GM12878 (cell line): Measurements from ENCODE around the gene EP400. TPM values are rescaled to one million over a fixed set of nuclear protein-coding genes. Genes with fewer than 3 reads are reported as not detected.

Source experiments
- ATAC-seq: fragments of 200-7000 bp; cut with Tn5 transposase; 3 replicates; pipeline ENCODE4 v1.9.1; 2020; ENCODE audit warnings: mild to moderate bottlenecking, moderate library complexity
- BruUV-seq: library from RNA; stranded (reverse); fragments of 400-500 nt; replicated peaks from 2 replicates; lab custom pipeline; 2021; lab: Mats Ljungman, UMichigan
- CTCF ChIA-PET: fragments of 300-600 bp; sonication (Branson Sonifier 250); formaldehyde crosslinking; extraction: SDS; loops from one replicate; lab custom pipeline; 2021; ENCODE audit warnings: inconsistent platforms; lab: Yijun Ruan, JAX
- POLR2A ChIA-PET: fragments of 350-600 bp; formaldehyde crosslinking; extraction: SDS; loops from one replicate; lab custom pipeline; 2021; ENCODE audit warnings: inconsistent platforms; lab: Charles Lee
- RAD21 ChIA-PET: fragments of 300-600 bp; sonication (Branson Sonifier 250); formaldehyde crosslinking; loops from one replicate; lab custom pipeline; 2023; ENCODE audit warnings: antibody characterized with exemption; ENCODE audit not compliant: unreplicated experiment; lab: Charles Lee
- SMC1A ChIA-PET: fragments of 300-600 bp; sonication (Branson Sonifier 250); formaldehyde crosslinking; loops from one replicate; lab custom pipeline; 2023; ENCODE audit not compliant: unreplicated experiment, uncharacterized antibody; lab: Charles Lee
- DNase-seq: peaks from one replicate; pipeline ENCODE4 v3.0.0-alpha.2; 2011; ENCODE audit warnings: low read depth, low spot score
- FAIRE-seq: peaks from 3 replicates; lab custom pipeline; 2011; peaks lifted over from hg19 to GRCh38; lab: Jason Lieb, UNC
- H2AFZ ChIP-seq: 2 replicates; pipeline ENCODE4 v1.6.0; 2011; ENCODE audit warnings: low read depth, low read length, control low read depth; ENCODE audit not compliant: control insufficient read depth
- H3K27ac ChIP-seq: 2 replicates; pipeline ENCODE4 v1.5.1; 2011; ENCODE audit warnings: control low read depth; ENCODE audit not compliant: control insufficient read depth, insufficient read depth
- H3K27me3 ChIP-seq, 2 experiments: replicated peaks in 1 of 2; 2 replicates each; pipeline versions ENCODE4 v1.6.0 to v1.6.1; 2011; ENCODE audit warnings: low read length in 1 of 2; ENCODE audit not compliant: control insufficient read depth in 2 of 2, insufficient read depth in 2 of 2
- H3K36me3 ChIP-seq, 2 experiments: 2 replicates each; pipeline ENCODE4 v1.5.1; 2011; ENCODE audit warnings: low read length in 1 of 2; ENCODE audit not compliant: control insufficient read depth in 2 of 2, insufficient read depth in 2 of 2
- H3K4me1 ChIP-seq: 2 replicates; pipeline ENCODE4 v1.6.1; 2011; ENCODE audit warnings: mild to moderate bottlenecking, low read length, moderate library complexity, mixed read lengths; ENCODE audit not compliant: control insufficient read depth, insufficient read depth
- H3K4me2 ChIP-seq: 2 replicates; pipeline ENCODE4 v1.6.0; 2011; ENCODE audit warnings: control low read depth; ENCODE audit not compliant: control insufficient read depth, insufficient read depth
- H3K4me3 ChIP-seq: fragments of 200-600 bp; sonication (generic); 2 replicates; pipeline ENCODE4 v1.5.1; 2016
- H3K79me2 ChIP-seq: 2 replicates; pipeline ENCODE4 v1.6.0; 2011; ENCODE audit warnings: low read length; ENCODE audit not compliant: control insufficient read depth, insufficient read depth
- H3K9ac ChIP-seq: 2 replicates; pipeline ENCODE4 v1.8.0; 2011; ENCODE audit warnings: low read length, control low read depth, mixed read lengths; ENCODE audit not compliant: control insufficient read depth, insufficient read depth
- H3K9me3 ChIP-seq: replicated peaks from 3 replicates; pipeline ENCODE4 v1.5.1; 2011; ENCODE audit warnings: mild to moderate bottlenecking, low read length; ENCODE audit not compliant: control insufficient read depth, insufficient read depth
- H4K20me1 ChIP-seq: 2 replicates; pipeline ENCODE4 v1.6.0; 2011; ENCODE audit not compliant: control insufficient read depth, insufficient read depth
- EP300 ChIP-seq, 2 experiments: fragments of 150-350 bp in 1 of 2; IDR thresholded peaks; 2 replicates each; pipeline ENCODE4 v1.6.1; 2011 to 2012; ENCODE audit warnings: low read depth in 2 of 2, low read length in 2 of 2, borderline replicate concordance in 1 of 2, improper control_type of control experiment in 1 of 2, inconsistent platforms in 1 of 2; ENCODE audit not compliant: control insufficient read depth in 1 of 2
- HDAC6 ChIP-seq: fragments of 200-600 bp; sonication (generic); IDR thresholded peaks from one replicate; pipeline ENCODE4 v1.8.0; 2017; ENCODE audit warnings: antibody characterized with exemption; ENCODE audit not compliant: unreplicated experiment
- MEF2B ChIP-seq: fragments of 450-650 bp; IDR thresholded peaks from 2 replicates; pipeline ENCODE4 v1.6.1; 2018; ENCODE audit warnings: mild to moderate bottlenecking, moderate library complexity; ENCODE audit not compliant: partially characterized antibody, poor library complexity, severe bottlenecking
- NR2C2 ChIP-seq: IDR thresholded peaks from 2 replicates; pipeline ENCODE4 v1.6.1; 2011; ENCODE audit warnings: borderline replicate concordance, low read depth; ENCODE audit not compliant: control insufficient read depth, insufficient read length
- NRF1 ChIP-seq: conservative IDR thresholded peaks from 2 replicates; pipeline ENCODE4 v1.6.1; 2011; ENCODE audit warnings: mild to moderate bottlenecking, low read depth, low read length, improper control_type of control experiment
- ZBTB33 ChIP-seq: fragments of 450-650 bp; IDR thresholded peaks from 2 replicates; pipeline ENCODE4 v1.6.1; 2017; ENCODE audit warnings: mild to moderate bottlenecking
- ZNF384 ChIP-seq: IDR thresholded peaks from 2 replicates; pipeline ENCODE4 v1.6.1; 2012; ENCODE audit warnings: low read depth, mild to moderate bottlenecking, low read length, improper control_type of control experiment, borderline replicate concordance
- WGBS: methylation state at CpG from one replicate; pipeline ENCODE4 v1.1.6; 2016; ENCODE audit warnings: low lambda C conversion rate; ENCODE audit not compliant: insufficient replicate concordance, insufficient coverage; ENCODE audit errors: missing lambda C conversion rate; 5-methylcytosine and 5-hydroxymethylcytosine counted together
- in situ Hi-C: fragments of 300-500 bp; cut with MboI; formaldehyde crosslinking; loops from 9 replicates; pipeline ENCODE4 v1.14.3; 2018; ENCODE audit warnings: mixed read lengths
- intact Hi-C: fragments of 100-400 bp; cut with micrococcal nuclease; formaldehyde crosslinking; loops from one replicate; pipeline ENCODE4 v1.14.2; 2022; ENCODE audit not compliant: unreplicated experiment
- polyA plus RNA-seq, 11 experiments: library from polyadenylated mRNA; depleted of rRNA in 4 of 11; unstranded in 6 of 11; stranded (reverse) in 5 of 11; fragments of >200 nt; fragmentation: Nextera tagmentation in 4 of 11; fragmentation: Illumina TruSeq in 1 of 11; extraction: Ambion mirVana in 4 of 11; extraction: Trizol in 1 of 11; gene quantifications; 1 replicate in 1 of 11; 2 replicates in 10 of 11; pipeline versions ENCODE4 v1.2.1 to v1.2.3, GENCODE V29; 2011 to 2016; ENCODE audit warnings: inconsistent platforms in 2 of 11, missing spikeins in 2 of 11, low read depth in 1 of 11
- total RNA-seq, 4 experiments: library from RNA; depleted of rRNA in 3 of 4; stranded (reverse); fragments of >200 nt in 3 of 4; fragmentation: Illumina TruSeq in 1 of 4; extraction: Trizol in 1 of 4; gene quantifications; 2 replicates each; pipeline versions ENCODE4 v1.2.1 to v1.2.3, GENCODE V29; 2013 to 2021

The EP400 gene
- total and polyA plus RNA-seq, 10 of the 15 experiments (the other 5 are each of a cell fraction or from before 2014, with no cell fraction given), result 3.8 to 44.2 (median 8.4) TPM

- Histone ChIP-seq H3K4me1 (no peaks in the 10 kb centered on the region), H2AFZ (no peak overlapping the region)
- intact Hi-C loops, result no loop called here
- WGBS, result 93% methylated on average over 20 of the region's 20 CpGs
- no TSS peak for BruUV-seq
- POLR2A ChIA-PET, result interaction anchor here (0.6 kb wide), 1 partner anchor 139 kb away, joined by 5 read pairs; no protein-coding TSS in a partner anchor
- DNase-seq, result no peak
- FAIRE-seq, result no peak
- in situ Hi-C loops, result no loop called here
- CTCF ChIA-PET, result interaction anchor here (2.2 kb wide), 1 partner anchor 11 kb away, joined by 6 read pairs; no protein-coding TSS in a partner anchor
- TF ChIP-seq HDAC6 (no peak), NRF1 (no peak)
- TF ChIP-seq, all 136 proteins: peak for 0
- H4K20me1 ChIP-seq, result no peaks in the 10 kb centered on the region
- no peak overlapping the region for H3K4me3 ChIP-seq
- SMC1A ChIA-PET, result no interaction called here
- H3K9me3 ChIP-seq, result no peaks in the 10 kb centered on the region
- H3K4me2 ChIP-seq, result no peak overlapping the region
- no peaks in the 10 kb centered on the region for H3K79me2 ChIP-seq
- H3K9ac ChIP-seq, result no peak overlapping the region
- no peak overlapping the region for H3K27ac ChIP-seq
- RAD21 ChIA-PET, result no interaction called here
- peaks cover 18 to 26% of the 10 kb centered on the region in 2 experiments for H3K36me3 ChIP-seq
- ATAC-seq, result no peak
- H3K27me3 ChIP-seq, result no peaks in the 10 kb centered on the region
These were observed 63.3 kb downstream of the EP400 start for GRCh38 chr12:132012919-132013568.

DNA sequence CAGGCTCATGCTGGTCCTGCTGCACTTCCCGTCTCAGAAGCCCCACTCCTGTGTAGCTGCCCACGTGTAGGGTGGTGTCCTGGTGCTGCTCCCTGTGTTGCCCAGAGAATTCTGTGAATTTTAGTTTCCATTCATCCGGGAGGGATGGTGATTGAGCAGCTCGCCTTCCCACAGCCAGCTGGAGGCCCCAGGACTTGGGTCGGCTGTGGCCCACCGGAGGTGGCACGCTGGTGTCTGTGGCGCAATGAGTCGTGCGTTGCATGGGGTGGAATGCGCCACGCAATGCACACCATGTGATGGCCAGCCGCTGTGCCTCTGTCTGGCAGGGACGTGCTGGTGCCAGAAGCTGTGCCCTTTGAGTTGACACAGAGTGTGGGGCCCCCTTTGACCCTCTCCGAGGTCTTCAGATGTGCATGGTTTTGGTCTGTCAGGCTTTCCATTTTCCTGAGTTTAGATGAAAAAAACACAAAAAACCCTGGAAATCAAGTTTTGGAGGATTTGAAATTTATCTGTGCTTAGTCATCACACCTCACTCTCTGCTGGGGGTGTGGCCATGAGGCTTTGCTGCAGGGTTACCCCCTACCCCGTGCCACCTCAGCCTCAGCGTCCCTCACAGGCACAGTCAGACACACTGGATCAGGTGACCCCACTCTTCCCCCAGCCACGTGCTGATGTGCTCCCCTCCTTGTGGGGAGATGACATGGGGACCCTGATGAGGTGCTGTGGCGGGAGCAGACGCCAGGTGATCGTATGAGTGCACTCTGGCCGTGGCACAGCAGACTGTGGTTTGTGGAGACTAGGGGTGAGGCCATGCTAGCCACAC, 64.6 kb downstream of the EP400 start:
- H3K9me3 ChIP-seq, result no peaks in the 10 kb centered on the region
- H3K79me2 ChIP-seq, result no peaks in the 10 kb centered on the region
- peaks cover 19 to 29% of the 10 kb centered on the region in 2 experiments for H3K36me3 ChIP-seq
- CTCF ChIA-PET, result interaction anchor here (1.2 kb wide), 1 partner anchor 17 kb away, joined by 3 read pairs; no protein-coding TSS in a partner anchor
- intact Hi-C loops (no loop called here), in situ Hi-C loops (no loop called here)
- no peaks in the 10 kb centered on the region for H3K27me3 ChIP-seq
- RAD21 ChIA-PET, result no interaction called here
- H3K4me2 ChIP-seq, result no peak overlapping the region
- H3K27ac ChIP-seq, result no peak overlapping the region
- no peak for FAIRE-seq
- H3K9ac ChIP-seq, result no peak overlapping the region
- 91% methylated on average over 22 of the region's 22 CpGs for WGBS
- H4K20me1 ChIP-seq, result no peaks in the 10 kb centered on the region
- SMC1A ChIA-PET, result no interaction called here
- BruUV-seq, result no TSS peak
- POLR2A ChIA-PET, result no interaction called here
- no peak for DNase-seq
- H3K4me1 ChIP-seq, result no peaks in the 10 kb centered on the region
- ATAC-seq, result no peak
- no peak overlapping the region for H3K4me3 ChIP-seq
- no peak overlapping the region for H2AFZ ChIP-seq
- no peak for TF ChIP-seq NRF1
- TF ChIP-seq EP300 (IDR thresholded peaks at IDR 0.05; ENCODE audit: borderline replicate concordance in 1 of 2, control insufficient read depth in 1 of 2, low read depth in 2 of 2, low read length in 2 of 2), result no peak
- TF ChIP-seq NR2C2, result no peak
- no peak for TF ChIP-seq ZBTB33
- no peak for TF ChIP-seq ZNF384
- no peak for TF ChIP-seq MEF2B
